LNCAP (cell line): ENCODE measurements around the gene LY6G6C.

ENCODE experiments used
- CTCF ChIP-seq: fragments of 450-650 bp; IDR thresholded peaks from 2 replicates; pipeline ENCODE4 v1.5.1; 2017; ENCODE audit warnings: mild to moderate bottlenecking

Gene LY6G6C

GRCh38 chr6:31765559-31765909 is 44.0 kb upstream of the LY6G6C start:
- no peak for TF ChIP-seq CTCF

- TF ChIP-seq CTCF, result no peak
These were observed 42.7 kb upstream of the LY6G6C start for GRCh38 chr6:31764198-31764597.

GRCh38 chr6:31763619-31763940 is 42.0 kb upstream of the LY6G6C start:
- no peak for TF ChIP-seq CTCF

GRCh38 chr6:31762878-31763618 is 41.5 kb upstream of the LY6G6C start:
- TF ChIP-seq CTCF, result no peak

GRCh38 chr6:31762356-31762755 is 40.8 kb upstream of the LY6G6C start, which contains the start of gene SAPCD1:
Gene SAPCD1, plus strand, starts transcription at chr6:31762656. Its CDS starts 399 bp downstream, at chr6:31763055.
- no peak for TF ChIP-seq CTCF

GRCh38 chr6:31761343-31761742 is 39.8 kb upstream of the LY6G6C start:
- TF ChIP-seq CTCF, result no peak

- no peak for TF ChIP-seq CTCF
These were observed 39.2 kb upstream of the LY6G6C start for GRCh38 chr6:31760790-31761189.

- TF ChIP-seq CTCF, result no peak
These were observed 36.7 kb upstream of the LY6G6C start for GRCh38 chr6:31758281-31758680.
